ENCODE results near the gene GABRA5.

Gene GABRA5

GRCh38 chr15:26928051-26928450 is 61.2 kb downstream of the GABRA5 start:
- DNase-seq (ENCODE audit: low read depth in 3 of 3) = no peak

GRCh38 chr15:26929588-26929987 is 62.7 kb downstream of the GABRA5 start:
- no peak for DNase-seq (ENCODE audit: low read depth in 3 of 3)

GRCh38 chr15:26934848-26935247 is 68.0 kb downstream of the GABRA5 start:
- no peak for DNase-seq (ENCODE audit: low read depth in 3 of 3)

- no peak for DNase-seq (ENCODE audit: low read depth in 3 of 3)
Measured at GRCh38 chr15:26935322-26935721, 68.5 kb downstream of the GABRA5 start.

GRCh38 chr15:26936502-26936901 is 69.6 kb downstream of the GABRA5 start:
- DNase-seq (ENCODE audit: low read depth in 3 of 3) = no peak

GRCh38 chr15:26937134-26937533 is 70.3 kb downstream of the GABRA5 start:
- no peak for DNase-seq (ENCODE audit: low read depth in 3 of 3)

- DNase-seq (ENCODE audit: low read depth in 3 of 3) = no peak
Measured at GRCh38 chr15:26939398-26939797, 72.5 kb downstream of the GABRA5 start.

- DNase-seq (ENCODE audit: low read depth in 3 of 3) = no peak
Measured at GRCh38 chr15:26941489-26941888, 74.6 kb downstream of the GABRA5 start.

GRCh38 chr15:26943866-26944265 is 77.0 kb downstream of the GABRA5 start:
- no peak for DNase-seq (ENCODE audit: low read depth in 3 of 3)

GRCh38 chr15:26945046-26945445 is 78.2 kb downstream of the GABRA5 start:
- DNase-seq (ENCODE audit: low read depth in 3 of 3) = no peak

- DNase-seq (ENCODE audit: low read depth in 3 of 3) = no peak
Measured at GRCh38 chr15:26950001-26950400, 83.1 kb downstream of the GABRA5 start.

- DNase-seq (ENCODE audit: low read depth in 3 of 3) = no peak
Measured at GRCh38 chr15:26954403-26954802, 87.5 kb downstream of the GABRA5 start.

- DNase-seq (ENCODE audit: low read depth in 3 of 3) = no peak
Measured at GRCh38 chr15:26967719-26968269, 100.9 kb downstream of the GABRA5 start.

GRCh38 chr15:26968806-26969205 is 101.9 kb downstream of the GABRA5 start:
- no peak for DNase-seq (ENCODE audit: low read depth in 3 of 3)

GRCh38 chr15:26970712-26971210 is 103.9 kb downstream of the GABRA5 start, which contains the start of gene GABRG3:
Gene GABRG3 (plus strand): TSS chr15:26971181.
- DNase-seq (ENCODE audit: low read depth in 3 of 3) = no peak

GRCh38 chr15:26971271-26972018 is 104.6 kb downstream of the GABRA5 start:
- no peak for DNase-seq (ENCODE audit: low read depth in 3 of 3)

- DNase-seq (ENCODE audit: low read depth in 3 of 3) = no peak
Measured at GRCh38 chr15:26972636-26973035, 105.8 kb downstream of the GABRA5 start.

- no peak for DNase-seq (ENCODE audit: low read depth in 3 of 3)
Measured at GRCh38 chr15:26974120-26974780, 107.4 kb downstream of the GABRA5 start.

GRCh38 chr15:26981492-26981891 is 114.6 kb downstream of the GABRA5 start:
- DNase-seq (ENCODE audit: low read depth in 3 of 3) = no peak

- no peak for DNase-seq (ENCODE audit: low read depth in 3 of 3)
Measured at GRCh38 chr15:26983822-26984221, 117.0 kb downstream of the GABRA5 start.

GRCh38 chr15:26985050-26985449 is 118.2 kb downstream of the GABRA5 start:
- no peak for DNase-seq (ENCODE audit: low read depth in 3 of 3)

GRCh38 chr15:26996250-26996649 is 129.4 kb downstream of the GABRA5 start:
- DNase-seq (ENCODE audit: low read depth in 3 of 3) = no peak

Measured in stimulated activated CD4-positive, alpha-beta T cell treated with anti-CD3 and anti-CD28 coated beads, TNF-alpha, amount 100 ng/mL, for 4 hours (primary cell).